Right hindlimb (tissue), 1 donor: Measurements from ENCODE around the gene ZNF511.

Experiments
- DNase-seq: peaks from one replicate; pipeline ENCODE4 v3.0.0-alpha.2; 2018

The ZNF511 gene

GRCh38 chr10:133293810-133294119, 14.9 kb upstream of the ZNF511 start:
- DNase-seq = no peak

- no peak for DNase-seq
Observed at GRCh38 chr10:133294189-133294588, 14.5 kb upstream of the ZNF511 start.

GRCh38 chr10:133295426-133296320, 13.0 kb upstream of the ZNF511 start:
- DNase-seq = no peak

GRCh38 chr10:133297504-133297903, 11.2 kb upstream of the ZNF511 start:
- DNase-seq = no peak

- no peak for DNase-seq
Observed at GRCh38 chr10:133298466-133298865, 10.2 kb upstream of the ZNF511 start.

- no peak for DNase-seq
Observed at GRCh38 chr10:133299224-133299623, 9.5 kb upstream of the ZNF511 start.

GRCh38 chr10:133299738-133300137, 9.0 kb upstream of the ZNF511 start:
- no peak for DNase-seq

GRCh38 chr10:133302230-133302629, 6.5 kb upstream of the ZNF511 start:
- DNase-seq = no peak

GRCh38 chr10:133303206-133303605, 5.5 kb upstream of the ZNF511 start:
- DNase-seq = no peak

- DNase-seq = no peak
Observed at GRCh38 chr10:133306097-133306476, 2.6 kb upstream of the ZNF511 start.

- no peak for DNase-seq
Observed at GRCh38 chr10:133306941-133307379, 1.8 kb upstream of the ZNF511 start.

- peak; percentile 68 for DNase-seq
Observed at GRCh38 chr10:133307776-133308420, 816 bp upstream of the ZNF511 start.

GRCh38 chr10:133309100-133309719, 496 bp downstream of the ZNF511 start:
- peak; percentile 93 for DNase-seq

- peak; percentile 45 for DNase-seq
Observed at GRCh38 chr10:133309720-133310398, 1.1 kb downstream of the ZNF511 start.

GRCh38 chr10:133310399-133310755, 1.7 kb downstream of the ZNF511 start:
- no peak for DNase-seq

- no peak for DNase-seq
Observed at GRCh38 chr10:133310789-133311188, 2.1 kb downstream of the ZNF511 start.

GRCh38 chr10:133311570-133311969, 2.9 kb downstream of the ZNF511 start:
- no peak for DNase-seq

GRCh38 chr10:133312016-133312768, 3.5 kb downstream of the ZNF511 start:
- DNase-seq = no peak

- no peak for DNase-seq
Observed at GRCh38 chr10:133312769-133313145, 4.0 kb downstream of the ZNF511 start.

- no peak for DNase-seq
Observed at GRCh38 chr10:133313192-133313591, 4.5 kb downstream of the ZNF511 start.

GRCh38 chr10:133314911-133315310, 6.2 kb downstream of the ZNF511 start:
- DNase-seq = no peak

GRCh38 chr10:133315847-133316246, 7.1 kb downstream of the ZNF511 start:
- DNase-seq = no peak

- DNase-seq = no peak
Observed at GRCh38 chr10:133316266-133316665, 7.6 kb downstream of the ZNF511 start.
